Heart left ventricle (tissue), 13 donors: ENCODE data around the gene CYTH1.

Experiments
- CTCF ChIP-seq, 12 donors: fragments of 200-600 bp; sonication (generic) in 4 of 12; IDR thresholded peaks; one replicate each; pipeline versions ENCODE4 v1.5.0 to v1.8.0; 2018 to 2022; ENCODE audit warnings: antibody characterized with exemption in 12 of 12, mild to moderate bottlenecking in 5 of 12
- POLR2A ChIP-seq, 2 donors: fragments of 450-650 bp; IDR thresholded peaks; one replicate each; pipeline ENCODE4 v1.6.1; 2017; ENCODE audit warnings: antibody characterized with exemption in 2 of 2, mild to moderate bottlenecking in 2 of 2, moderate library complexity in 2 of 2
- donor health status: ischemic (EF 13 %, LVEDD 7.1; RV severe dilation, severe dysfunction).
- donor health status: DM: no; HTN: yes; CAD: no.
- donor health status: DM: no; HTN: no; CAD: no.
- donor health status: ischemic (EF 25% LVEDD 6.9; RV normal size, moderate dysfunction).
- donor health status: ischemic (EF 25% LVEDD 5.7; RV mildly dilated, moderate dysfunction).
- donor health status: ischemic (EF 35%, LVEDD 5.7; RV mildly dilated, moderate dysfunction).
- donor health status: nonischemic (EF 11% LVEDD 7.7; RV severe dilation, severe dysfunction).
- donor health status: DM: yes; HTN: yes; CAD: no.
- donor health status: PGD.
- donor health status: ischemic (EF 29% LVEDD 5.4; RV normal size, mild dysfunction).
- donor health status: nonischemic (EF 23%, LVEDD 6.1; RV moderate dilation, normal function).

- TF ChIP-seq POLR2A (IDR thresholded peaks at IDR 0.05): no peak
- no peak for TF ChIP-seq CTCF (IDR thresholded peaks at IDR 0.05)
These were observed 77.0 kb downstream of the CYTH1 start for GRCh38 chr17:78705071-78705470.
